MCF 10A (cell line): ENCODE measurements around the gene PRKG1. TPM values are rescaled to one million over a fixed set of nuclear protein-coding genes. Genes with fewer than 3 reads are reported as not detected.

Source experiments
- BruUV-seq: library from RNA; stranded (reverse); fragments of 400-500 nt; replicated peaks from 2 replicates; lab custom pipeline; 2021; lab: Mats Ljungman, UMichigan
- CTCF ChIA-PET: fragments of 300-600 bp; sonication (Branson Sonifier 250); formaldehyde crosslinking; extraction: SDS; loops from one replicate; lab custom pipeline; 2021; ENCODE audit warnings: antibody characterized with exemption, inconsistent platforms; lab: Yijun Ruan, JAX
- POLR2A ChIA-PET: fragments of 300-600, 350-650 bp; sonication (Branson Sonifier 250); formaldehyde crosslinking; extraction: SDS; loops from one replicate; lab custom pipeline; 2020; ENCODE audit warnings: antibody characterized with exemption, inconsistent platforms; lab: Yijun Ruan, JAX
- DNase-seq: peaks from one replicate; pipeline ENCODE4 v3.0.0-alpha.2; 2018; ENCODE audit not compliant: unreplicated experiment
- H3K27ac Mint-ChIP-seq: one replicate; pipeline ENCODE4 v1.8.0; 2022; ENCODE audit warnings: mild to moderate bottlenecking, low read depth, mixed read lengths; ENCODE audit not compliant: unreplicated experiment
- H3K27me3 Mint-ChIP-seq: one replicate; pipeline ENCODE4 v1.8.0; 2022; ENCODE audit warnings: mixed read lengths; ENCODE audit not compliant: insufficient read depth, unreplicated experiment
- H3K36me3 Mint-ChIP-seq: one replicate; pipeline ENCODE4 v1.8.0; 2022; ENCODE audit warnings: mild to moderate bottlenecking, moderate library complexity, mixed read lengths; ENCODE audit not compliant: insufficient read depth, unreplicated experiment
- H3K4me1 Mint-ChIP-seq: one replicate; pipeline ENCODE4 v1.8.0; 2022; ENCODE audit warnings: mixed read lengths; ENCODE audit not compliant: insufficient read depth, unreplicated experiment
- H3K4me3 Mint-ChIP-seq: one replicate; pipeline ENCODE4 v1.8.0; 2022; ENCODE audit warnings: mild to moderate bottlenecking, moderate library complexity, mixed read lengths; ENCODE audit not compliant: unreplicated experiment
- H3K9me3 Mint-ChIP-seq: one replicate; pipeline ENCODE4 v1.8.0; 2022; ENCODE audit warnings: mixed read lengths; ENCODE audit not compliant: unreplicated experiment
- intact Hi-C: fragments of 100-400 bp; cut with micrococcal nuclease; formaldehyde crosslinking; loops from 2 replicates; pipeline ENCODE4 v1.14.1; 2022
- total RNA-seq: library from RNA; stranded (reverse); gene quantifications from 2 replicates; pipeline ENCODE4 v1.2.3, GENCODE V29; 2022
- TF ChIP-seq, protein P1 (sequence below): fragments of 200-600 bp; IDR thresholded peaks from one replicate; pipeline ENCODE4 v1.8.0; 2022; ENCODE audit warnings: antibody characterized with exemption, mild to moderate bottlenecking; ENCODE audit not compliant: unreplicated experiment

PRKG1 gene
- total RNA-seq, 1 experiment from 2014 or later, result 0.09 TPM

DNA sequence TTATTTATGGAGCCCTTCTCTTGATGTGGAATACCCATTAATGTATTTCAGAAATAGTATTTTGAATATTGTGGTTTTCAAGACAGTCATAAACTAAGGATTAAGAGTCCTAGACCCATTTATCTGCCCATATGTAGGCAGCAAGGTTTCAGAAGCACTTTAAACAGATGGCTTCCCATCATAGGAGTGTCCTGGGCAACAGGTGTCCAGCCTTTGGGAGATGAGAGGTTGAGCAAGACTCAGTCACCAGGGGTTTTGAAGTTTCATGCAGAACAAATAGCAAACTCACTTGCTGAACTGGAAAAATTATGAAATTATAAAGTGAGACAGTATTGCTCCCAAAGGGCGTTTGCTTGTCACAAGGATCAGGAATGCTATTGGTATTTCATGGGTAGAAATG is 818.0 kb downstream of the PRKG1 start:
- TF ChIP-seq, protein P1, sequence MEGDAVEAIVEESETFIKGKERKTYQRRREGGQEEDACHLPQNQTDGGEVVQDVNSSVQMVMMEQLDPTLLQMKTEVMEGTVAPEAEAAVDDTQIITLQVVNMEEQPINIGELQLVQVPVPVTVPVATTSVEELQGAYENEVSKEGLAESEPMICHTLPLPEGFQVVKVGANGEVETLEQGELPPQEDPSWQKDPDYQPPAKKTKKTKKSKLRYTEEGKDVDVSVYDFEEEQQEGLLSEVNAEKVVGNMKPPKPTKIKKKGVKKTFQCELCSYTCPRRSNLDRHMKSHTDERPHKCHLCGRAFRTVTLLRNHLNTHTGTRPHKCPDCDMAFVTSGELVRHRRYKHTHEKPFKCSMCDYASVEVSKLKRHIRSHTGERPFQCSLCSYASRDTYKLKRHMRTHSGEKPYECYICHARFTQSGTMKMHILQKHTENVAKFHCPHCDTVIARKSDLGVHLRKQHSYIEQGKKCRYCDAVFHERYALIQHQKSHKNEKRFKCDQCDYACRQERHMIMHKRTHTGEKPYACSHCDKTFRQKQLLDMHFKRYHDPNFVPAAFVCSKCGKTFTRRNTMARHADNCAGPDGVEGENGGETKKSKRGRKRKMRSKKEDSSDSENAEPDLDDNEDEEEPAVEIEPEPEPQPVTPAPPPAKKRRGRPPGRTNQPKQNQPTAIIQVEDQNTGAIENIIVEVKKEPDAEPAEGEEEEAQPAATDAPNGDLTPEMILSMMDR, result no peak
- Mint-ChIP-seq H3K4me1 (peaks cover 12% of the 10 kb centered on the region), H3K4me3 (no peak overlapping the region), H3K27me3 (peaks cover 2% of the 10 kb centered on the region), H3K27ac (no peak overlapping the region), H3K36me3 (no peaks in the 10 kb centered on the region), H3K9me3 (no peaks in the 10 kb centered on the region)
- ChIA-PET CTCF (no interaction called here), POLR2A (interaction anchor here (0.6 kb wide), 1 partner anchor 860 kb away, joined by 3 read pairs; no protein-coding TSS in a partner anchor)
- DNase-seq, result no peak
- intact Hi-C loops, result no loop called here
- no TSS peak for BruUV-seq

DNA sequence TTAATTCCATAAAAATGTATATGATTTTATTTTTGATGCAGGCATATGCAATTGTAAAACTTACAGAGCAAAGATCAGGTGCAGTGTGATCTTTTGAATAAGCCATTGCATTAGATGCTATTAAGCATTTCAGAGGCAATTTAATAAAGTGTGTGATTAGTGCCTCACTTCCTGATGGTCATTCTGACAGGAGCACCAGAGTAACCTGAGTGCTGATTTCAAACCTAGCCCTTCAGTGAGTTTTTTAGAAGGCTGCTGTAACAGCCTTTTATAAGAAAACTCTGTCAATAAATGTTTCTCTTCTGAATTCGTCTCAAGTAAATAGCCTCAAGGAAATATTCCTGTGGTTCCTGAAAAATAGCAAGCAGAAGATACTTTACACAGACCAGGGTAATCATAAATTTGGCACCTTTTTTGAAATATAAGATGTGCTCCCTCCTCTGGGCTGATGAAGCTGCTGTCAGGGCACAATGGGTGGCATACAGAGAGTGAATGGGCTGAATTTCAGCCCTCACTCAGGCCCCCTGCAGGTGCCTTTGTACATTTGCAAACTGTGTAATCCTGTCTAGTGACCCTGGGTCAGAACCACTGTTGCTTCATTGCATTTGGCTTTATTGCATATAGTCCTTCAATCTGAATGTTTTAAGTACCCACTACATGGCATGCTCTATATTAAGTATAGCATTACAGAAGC is 818.8 kb downstream of the PRKG1 start:
- intact Hi-C loops, result no loop called here
- Mint-ChIP-seq H3K4me3 (no peak overlapping the region), H3K27ac (no peak overlapping the region), H3K4me1 (peaks cover 12% of the 10 kb centered on the region), H3K9me3 (no peaks in the 10 kb centered on the region), H3K36me3 (no peaks in the 10 kb centered on the region), H3K27me3 (peaks cover 10% of the 10 kb centered on the region)
- peak; percentile 51 for DNase-seq
- TF ChIP-seq, protein P1, result peak; percentile 28
- BruUV-seq, result no TSS peak
- CTCF ChIA-PET, result interaction anchor here (0.5 to 1.0 kb wide), 2 partner anchors 10 to 320 kb away, joined by 3 read pairs; no protein-coding TSS in a partner anchor
- POLR2A ChIA-PET, result no interaction called here

DNA sequence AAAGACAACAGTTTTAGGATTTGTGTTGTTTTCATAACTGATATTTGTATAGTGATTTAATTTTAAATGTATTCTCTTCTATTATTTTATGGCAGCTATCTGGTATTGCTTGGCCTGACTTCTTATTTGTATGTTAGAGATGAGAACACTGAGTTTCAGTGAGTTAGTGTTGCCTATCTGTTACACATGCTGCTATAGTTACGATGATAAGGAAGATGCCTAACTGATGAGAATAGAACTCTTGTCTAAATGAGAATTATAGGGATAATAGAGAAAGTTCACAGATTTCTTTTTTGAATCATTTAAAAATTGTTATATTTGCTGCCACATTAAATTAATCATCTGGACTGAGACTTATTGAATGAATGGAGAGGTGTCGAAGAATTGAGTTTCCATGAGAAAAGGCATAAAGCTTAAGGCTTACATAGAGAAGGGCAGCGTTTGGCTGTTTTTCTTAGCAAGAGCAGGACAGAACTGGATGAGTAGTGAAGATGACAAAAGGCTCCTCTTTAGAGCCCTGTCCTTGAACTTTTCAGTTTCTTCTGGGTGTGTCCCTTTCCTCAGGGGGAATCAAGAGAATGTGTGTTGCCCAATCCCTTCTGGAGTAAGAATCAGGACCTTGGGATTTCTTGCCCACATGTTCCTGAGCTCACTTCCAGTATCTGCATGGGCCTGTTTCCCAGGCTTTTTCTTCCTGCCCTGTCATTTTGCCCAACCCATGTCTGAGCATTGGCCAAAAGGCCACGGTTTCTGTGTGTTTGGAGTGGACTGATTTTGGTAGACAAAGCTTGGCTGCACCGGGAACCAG is 820.7 kb downstream of the PRKG1 start:
- Mint-ChIP-seq H3K27ac (no peak overlapping the region), H3K4me3 (no peak overlapping the region), H3K4me1 (peaks cover 12% of the 10 kb centered on the region), H3K36me3 (no peaks in the 10 kb centered on the region), H3K9me3 (no peaks in the 10 kb centered on the region), H3K27me3 (peaks cover 14% of the 10 kb centered on the region)
- DNase-seq, result peak; percentile 72
- intact Hi-C loops, result no loop called here
- ChIA-PET POLR2A (interaction anchor here (2.0 kb wide), 1 partner anchor 9 kb away, joined by 4 read pairs; no protein-coding TSS in a partner anchor), CTCF (interaction anchor here (0.7 to 1.0 kb wide), 3 partner anchors 9 to 31 kb away, joined by 3 to 4 read pairs (median 3); no protein-coding TSS in a partner anchor)
- no TSS peak for BruUV-seq
- TF ChIP-seq, protein P1, result no peak

DNA sequence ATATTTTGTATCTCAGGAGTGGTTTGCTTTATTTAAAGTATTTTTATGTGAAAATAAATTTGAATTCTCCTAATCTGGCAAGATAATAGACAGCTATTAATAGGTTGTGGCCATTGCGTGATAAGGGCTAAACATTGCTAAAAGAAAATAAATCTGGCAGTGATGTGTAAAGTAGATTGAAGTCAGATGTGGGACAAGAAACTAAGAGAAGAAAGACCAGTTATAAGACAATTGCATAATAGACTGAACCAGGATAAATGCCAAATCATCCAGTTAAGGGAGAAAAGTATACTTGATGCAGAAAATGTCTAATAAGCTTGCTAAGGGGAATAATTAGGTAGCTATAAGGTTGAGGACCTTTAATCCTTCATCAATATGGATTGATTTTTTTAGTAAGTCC is 822.6 kb downstream of the PRKG1 start:
- Mint-ChIP-seq H3K9me3 (no peaks in the 10 kb centered on the region), H3K36me3 (no peaks in the 10 kb centered on the region), H3K27me3 (peaks cover 14% of the 10 kb centered on the region), H3K4me1 (peaks cover 12% of the 10 kb centered on the region), H3K27ac (no peak overlapping the region), H3K4me3 (no peak overlapping the region)
- DNase-seq, result no peak
- ChIA-PET POLR2A (no interaction called here), CTCF (no interaction called here)
- BruUV-seq, result no TSS peak
- intact Hi-C loops, result no loop called here
- TF ChIP-seq, protein P1, result no peak
